Measurements from ENCODE around the gene MYH11.
"Not testable (repeated sequence)": the region's sequence is repeated elsewhere in the genome, so short reads cannot be mapped to it uniquely, and the experiment has no call there.

MYH11 gene

DNA sequence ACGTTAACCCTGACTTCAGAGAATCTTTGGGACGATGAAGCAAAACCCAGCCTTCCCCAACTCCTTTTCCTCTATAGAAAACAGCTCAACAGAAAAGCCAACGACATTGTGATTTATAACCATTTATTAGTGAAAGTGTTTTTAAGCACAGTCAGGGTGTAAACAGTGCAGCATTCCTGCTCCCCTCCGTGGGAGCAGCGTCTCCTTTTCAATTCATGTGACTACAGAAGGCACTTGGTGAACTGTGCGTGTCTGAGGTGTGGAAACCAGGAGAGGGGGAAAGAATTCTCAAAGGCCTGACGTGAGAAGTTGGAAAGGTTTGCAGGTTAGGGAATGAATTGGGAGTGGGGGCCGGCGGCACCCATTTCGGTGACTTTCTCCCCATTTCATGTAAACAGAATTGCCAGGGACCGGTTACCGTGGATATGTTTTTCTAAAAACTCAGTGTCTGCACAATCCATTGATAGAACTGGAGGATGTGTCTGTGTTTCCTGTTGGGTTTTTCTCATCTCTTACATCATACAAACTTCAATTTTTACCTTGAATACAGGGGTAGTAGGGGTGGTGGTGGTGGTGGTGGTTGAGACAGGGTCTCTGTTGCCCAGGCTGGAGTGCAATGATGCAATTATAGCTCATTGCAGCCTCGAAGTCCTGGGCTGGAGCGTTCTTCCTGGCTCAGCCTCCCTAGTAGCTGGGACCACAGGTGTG is 153.6 kb downstream of the MYH11 start:
- DNase-seq = no peak

DNA sequence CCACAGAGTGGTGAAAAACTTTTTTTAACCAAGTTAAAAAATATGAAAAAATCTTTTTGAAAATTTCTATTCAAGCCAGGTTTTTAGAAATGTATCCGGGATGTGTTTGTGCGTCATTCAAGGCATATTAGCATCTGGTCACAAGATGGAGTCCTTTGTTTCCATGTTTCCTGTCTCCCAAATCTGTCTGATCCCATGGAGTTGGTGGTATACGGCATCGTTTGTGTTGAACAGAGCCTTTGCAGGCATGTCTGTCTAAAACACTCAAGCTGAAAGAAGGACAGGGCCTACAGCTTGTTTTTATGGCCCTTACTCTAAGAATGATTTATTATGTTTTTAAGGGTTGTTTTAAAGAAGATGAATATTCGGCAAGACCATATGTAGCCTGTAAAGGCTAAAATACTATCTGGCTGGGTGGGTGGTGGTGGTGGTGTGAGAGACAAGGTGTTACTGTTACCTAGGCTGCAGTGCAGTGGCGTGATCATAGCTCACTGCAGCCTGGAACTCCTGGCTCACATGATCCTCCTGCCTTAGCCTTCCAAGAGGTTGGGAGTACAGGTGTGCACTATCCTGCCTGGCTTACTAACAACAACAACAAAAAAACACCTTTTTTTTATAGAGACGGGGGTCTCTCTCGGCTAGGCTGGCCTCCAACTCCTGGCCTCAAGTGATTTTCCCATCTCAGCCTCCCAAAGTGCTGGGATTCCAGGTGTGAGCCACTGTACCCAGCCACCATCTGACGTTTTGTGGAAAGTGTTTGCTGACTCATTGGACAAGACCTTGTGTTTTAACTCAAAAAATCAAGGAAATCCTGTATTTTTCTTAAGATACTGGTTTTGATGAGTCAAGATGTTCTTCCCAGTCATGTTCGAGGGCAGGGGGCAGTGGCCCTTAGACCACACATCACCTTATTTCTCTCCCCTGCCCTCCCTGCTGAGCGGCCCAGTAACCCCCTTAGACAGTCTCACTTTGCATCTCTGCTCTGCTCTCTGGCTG is 154.6 kb downstream of the MYH11 start:
- no peak for DNase-seq

DNA sequence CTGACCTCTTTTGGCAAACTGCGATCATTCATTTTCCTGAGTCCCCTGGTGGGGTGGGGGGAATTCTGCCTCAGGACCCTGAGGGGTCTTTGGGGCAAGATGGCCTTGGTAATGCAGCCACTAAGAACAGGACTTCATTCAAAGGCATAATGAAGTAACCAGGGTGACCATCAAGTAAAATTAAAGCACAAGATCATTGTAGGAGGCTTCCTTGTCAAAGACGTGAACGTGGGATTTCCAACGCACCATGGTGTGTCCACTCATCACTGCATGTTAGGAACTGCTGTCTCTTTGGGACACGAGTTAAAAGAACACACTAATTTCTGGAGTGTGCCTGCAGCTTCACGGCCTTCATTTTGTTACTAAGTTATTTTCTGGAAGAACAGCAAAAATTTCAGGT is 155.5 kb downstream of the MYH11 start:
- no peak for DNase-seq

DNA sequence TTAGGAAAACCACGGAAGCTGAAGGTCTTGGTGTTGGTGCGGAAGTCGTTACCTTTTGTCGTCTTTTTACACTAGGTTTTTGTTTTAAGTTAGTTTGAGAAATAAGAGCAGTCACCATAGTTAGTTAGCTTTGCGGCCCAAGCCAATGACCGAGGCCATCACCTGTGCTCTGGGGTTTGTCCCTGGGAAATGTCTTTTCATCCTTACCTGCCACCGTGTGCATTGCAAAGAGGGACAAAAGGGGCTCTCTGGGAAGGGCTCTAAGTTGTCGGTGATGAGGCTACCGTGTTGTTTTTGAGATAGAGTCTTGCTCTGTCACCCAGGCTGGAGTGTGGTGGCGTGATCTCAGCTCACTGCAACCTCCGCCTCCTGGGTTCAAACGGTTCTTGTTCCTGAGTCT is 157.0 kb downstream of the MYH11 start:
- no peak for DNase-seq

DNA sequence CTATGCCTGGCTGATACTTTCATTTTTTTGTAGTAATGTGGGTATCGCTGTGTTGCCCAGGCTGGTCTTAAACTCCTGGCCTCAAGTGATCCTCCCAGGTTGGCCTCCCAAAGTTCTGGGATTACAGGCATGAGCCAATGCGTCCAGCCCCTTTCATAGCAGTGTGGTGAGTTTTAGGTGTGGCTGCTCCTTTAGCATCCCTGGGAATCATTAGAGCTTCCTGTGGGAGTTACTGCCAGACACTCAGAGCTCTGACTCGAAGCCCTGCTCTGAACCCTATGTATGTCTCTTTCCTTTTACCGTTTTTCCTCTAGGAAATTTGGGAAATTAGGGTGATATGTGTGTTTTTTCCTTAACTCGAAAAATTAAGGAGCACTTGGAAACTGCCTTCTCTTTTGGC is 162.3 kb downstream of the MYH11 start:
- DNase-seq = no peak

DNA sequence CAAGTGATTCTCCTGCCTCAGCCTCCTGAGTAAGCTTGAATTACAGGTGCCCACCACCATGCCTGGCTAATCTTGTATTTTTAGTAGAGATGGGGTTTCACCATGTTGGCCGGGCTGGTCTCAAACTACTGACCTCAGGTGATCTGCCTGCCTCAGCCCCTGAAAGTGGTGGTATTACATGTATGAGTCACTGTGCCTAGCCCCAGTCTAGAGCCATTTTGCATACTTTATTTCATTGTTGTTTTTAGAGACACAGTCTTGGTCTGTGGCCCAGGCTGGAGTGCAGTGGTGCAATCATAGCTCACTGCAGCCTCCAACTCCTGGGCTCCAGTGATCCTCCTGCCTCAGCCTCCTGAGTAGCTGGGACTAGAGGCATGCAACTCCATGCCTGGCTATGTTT is 164.3 kb downstream of the MYH11 start:
- DNase-seq = not testable (repeated sequence)

DNA sequence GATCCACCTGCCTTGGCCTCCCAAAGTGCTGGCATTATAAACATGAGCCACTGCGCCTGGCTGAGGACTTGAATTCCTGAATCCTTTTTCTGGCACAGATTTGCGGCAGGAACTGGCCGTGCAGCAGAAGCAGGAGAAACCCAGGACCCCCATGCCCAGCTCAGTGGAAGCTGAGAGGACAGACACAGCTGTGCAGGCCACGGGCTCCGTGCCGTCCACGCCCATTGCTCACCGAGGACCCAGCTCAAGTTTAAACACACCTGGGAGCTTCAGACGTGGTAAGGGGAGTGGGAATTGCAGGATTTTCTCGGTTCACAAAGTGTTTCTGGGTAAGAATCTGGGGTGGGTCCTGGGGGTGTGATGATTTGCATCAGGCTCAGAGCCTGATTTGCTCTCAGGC is 165.8 kb downstream of the MYH11 start:
- no peak for DNase-seq

DNA sequence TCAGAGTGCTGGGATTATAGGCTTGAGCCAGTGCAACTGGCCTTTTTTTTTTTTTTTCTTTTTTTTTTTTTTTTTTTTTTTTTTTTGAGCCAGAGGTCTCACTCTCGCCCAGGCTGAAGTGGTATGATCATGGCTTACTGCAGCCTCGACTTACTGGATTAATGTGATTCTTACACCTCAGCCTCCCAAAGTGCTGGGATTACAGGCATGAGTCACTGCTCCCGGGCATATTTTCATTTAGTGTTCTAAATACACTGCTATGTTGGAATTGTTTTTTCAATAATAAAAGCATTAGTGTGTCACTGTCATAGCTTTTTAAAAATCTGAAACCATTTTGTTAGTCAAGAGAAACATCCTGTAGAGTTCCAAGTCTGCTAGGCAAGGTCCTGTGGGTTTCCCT is 166.5 kb downstream of the MYH11 start:
- DNase-seq = no peak

DNA sequence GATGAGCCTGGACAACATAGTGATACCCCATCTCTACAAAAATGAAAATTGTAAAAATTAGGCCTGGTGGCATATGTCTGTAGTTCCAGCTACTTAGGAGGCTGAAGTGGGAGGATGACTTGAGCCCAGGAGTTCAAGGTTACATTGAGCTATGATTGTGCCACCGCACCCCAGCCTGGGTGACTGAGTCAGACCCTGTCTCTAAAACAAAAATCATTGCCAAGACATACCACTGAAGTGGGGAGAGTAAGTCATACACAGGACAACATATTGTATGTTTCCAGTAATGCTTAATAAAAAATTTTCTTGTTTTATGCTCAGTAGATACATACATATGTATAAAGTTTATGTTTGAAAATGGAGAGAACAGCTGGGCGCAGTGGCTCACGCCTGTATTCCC is 167.5 kb downstream of the MYH11 start:
- DNase-seq = no peak

DNA sequence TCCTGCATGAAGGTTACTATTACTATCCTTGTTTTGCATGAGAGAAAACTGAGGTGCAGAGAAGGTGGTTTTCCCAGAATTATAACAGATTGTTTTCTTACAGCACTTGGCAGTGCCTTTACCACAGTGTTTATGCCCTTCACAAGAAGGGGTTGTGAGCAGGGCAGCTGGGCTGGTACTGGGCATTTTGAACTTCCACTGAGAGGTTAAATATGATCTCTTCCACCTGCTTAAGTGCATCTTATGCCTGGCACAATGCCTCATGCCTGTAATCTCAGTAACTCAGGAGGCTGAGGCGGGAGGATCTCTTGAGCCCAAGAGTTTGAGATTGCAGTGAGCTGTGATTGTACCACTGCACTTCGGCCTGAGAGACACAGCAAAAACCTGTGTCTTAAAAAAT is 170.5 kb downstream of the MYH11 start:
- DNase-seq = no peak

DNA sequence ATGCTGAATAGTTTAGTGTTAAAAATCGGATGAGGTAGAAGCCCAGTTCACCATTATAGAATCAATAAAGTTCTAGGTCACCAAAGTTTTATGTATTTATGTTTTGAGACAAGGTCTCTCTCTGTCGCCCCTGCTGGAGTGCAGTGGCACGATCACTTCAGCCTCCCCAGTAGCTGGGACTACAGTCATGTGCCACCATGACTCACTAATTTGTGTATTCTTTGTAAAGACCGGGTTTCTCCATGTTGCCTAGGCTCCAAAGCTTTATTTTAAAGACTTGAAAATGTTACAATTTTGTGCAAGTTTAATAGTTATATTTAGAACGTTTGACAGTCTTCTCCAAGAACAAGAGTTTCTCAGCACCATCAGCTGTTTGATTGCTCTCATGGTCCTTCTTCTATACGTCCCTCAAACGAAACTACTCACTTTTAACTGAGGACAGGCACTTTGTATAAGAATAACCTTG is 174.7 kb downstream of the MYH11 start:
- no peak for DNase-seq

DNA sequence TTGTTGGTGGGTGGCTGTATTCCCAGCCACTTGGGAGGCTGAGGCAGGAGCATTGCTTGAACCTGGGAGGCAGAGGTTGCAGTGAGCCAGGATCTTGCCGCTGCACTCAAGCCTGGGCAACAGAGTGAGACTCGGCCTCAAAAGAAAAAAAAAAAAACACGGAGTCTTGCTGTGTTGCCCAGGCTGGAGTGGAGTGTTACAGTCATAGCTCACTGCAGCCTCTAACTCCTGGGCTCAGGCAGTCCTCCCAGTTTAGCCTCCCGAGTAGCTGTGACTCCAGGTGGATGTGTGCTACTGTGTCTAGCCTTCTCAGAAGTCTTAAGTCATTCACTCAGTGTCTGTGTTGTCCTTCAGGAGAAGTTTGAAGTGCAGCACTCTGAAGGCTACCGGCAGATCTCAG is 179.4 kb downstream of the MYH11 start:
- DNase-seq = no peak

DNA sequence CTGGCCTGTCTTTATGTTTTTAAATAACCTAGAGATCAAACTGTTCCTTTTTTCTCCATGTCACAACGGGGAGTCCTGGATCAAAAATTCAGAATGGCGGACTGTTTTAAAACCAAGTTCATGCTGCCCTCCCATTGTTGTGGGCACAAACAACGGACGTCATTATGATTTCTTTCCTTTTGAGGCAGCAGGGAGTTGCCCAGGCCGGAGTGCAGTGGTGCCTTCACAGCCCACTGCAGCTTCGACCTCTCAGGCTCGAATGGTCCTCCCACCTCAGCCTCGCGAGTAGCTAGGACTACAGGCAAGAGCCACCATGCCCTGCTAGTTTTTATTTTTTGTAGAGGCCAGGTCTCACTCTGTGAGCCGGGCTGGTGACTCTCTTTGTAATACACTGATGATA is 180.3 kb downstream of the MYH11 start:
- DNase-seq = no peak

DNA sequence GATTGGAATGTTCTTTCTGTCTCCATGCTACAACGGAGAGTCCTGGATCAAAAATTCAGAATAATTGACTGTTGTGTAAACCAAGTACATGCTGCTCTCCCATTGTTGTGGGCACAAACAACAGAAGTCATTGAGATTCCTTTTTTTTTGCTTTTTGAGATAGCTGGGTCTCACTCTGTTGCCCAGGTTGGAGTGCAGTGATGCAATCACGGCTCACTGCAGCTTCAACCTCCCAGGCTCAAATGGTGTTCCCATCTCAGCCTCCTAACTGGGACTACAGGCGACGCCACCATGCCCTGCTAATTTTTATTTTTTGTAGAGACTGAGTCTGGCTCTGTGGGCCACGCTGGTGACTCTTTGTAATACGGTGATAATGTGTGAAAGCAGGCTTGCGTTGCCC is 182.3 kb downstream of the MYH11 start:
- DNase-seq = no peak

DNA sequence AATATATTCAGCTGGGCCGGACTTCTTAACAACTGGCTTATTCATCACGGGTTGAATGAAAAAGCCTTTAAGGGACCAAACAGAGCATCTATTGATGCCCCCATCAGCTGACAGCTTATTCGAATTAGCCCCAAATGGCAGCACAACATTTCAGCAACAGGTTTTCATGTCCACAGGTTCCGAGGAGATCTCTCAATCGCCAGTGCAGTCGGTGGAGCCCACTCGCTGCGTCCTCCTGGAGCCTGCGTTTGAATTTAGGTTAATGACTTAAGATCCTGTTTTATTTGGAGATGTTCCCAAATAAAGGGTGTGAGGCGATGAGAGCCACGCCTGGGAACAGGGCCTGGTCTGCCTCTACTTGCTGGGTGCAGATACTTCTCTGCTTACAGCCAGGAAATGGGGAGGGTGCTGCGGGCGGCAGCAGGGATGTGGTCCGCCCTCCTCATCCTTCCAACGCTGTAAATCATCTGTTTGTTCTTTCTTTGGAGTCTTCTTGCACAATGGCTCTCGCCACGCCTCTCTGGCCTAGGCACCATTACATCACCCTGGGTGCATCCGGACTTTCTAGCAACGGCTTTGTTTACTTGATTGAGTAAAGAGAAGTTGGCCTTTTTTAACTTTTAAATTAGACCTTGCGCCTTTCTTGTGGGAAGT is 184.2 kb downstream of the MYH11 start:
- DNase-seq = no peak

DNA sequence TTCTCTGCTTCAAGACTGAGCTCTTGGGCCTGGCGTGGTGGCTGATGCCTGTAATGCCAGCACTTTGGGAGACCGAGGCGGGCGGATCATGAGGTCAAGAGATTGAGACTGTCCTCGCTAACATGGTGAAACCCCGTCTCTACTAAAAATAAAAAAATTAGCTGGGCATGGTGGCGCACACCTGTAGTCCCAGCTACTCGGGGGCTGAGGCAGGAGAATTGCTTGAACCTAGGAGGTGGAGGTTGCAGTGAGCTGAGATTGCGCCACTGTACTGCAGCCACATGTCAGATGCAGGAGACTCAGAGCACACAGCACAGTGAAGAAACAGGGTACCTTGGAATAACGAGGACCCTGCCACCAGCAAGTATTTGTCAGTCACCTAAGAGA is 184.7 kb downstream of the MYH11 start:
- DNase-seq = not testable (repeated sequence)

DNA sequence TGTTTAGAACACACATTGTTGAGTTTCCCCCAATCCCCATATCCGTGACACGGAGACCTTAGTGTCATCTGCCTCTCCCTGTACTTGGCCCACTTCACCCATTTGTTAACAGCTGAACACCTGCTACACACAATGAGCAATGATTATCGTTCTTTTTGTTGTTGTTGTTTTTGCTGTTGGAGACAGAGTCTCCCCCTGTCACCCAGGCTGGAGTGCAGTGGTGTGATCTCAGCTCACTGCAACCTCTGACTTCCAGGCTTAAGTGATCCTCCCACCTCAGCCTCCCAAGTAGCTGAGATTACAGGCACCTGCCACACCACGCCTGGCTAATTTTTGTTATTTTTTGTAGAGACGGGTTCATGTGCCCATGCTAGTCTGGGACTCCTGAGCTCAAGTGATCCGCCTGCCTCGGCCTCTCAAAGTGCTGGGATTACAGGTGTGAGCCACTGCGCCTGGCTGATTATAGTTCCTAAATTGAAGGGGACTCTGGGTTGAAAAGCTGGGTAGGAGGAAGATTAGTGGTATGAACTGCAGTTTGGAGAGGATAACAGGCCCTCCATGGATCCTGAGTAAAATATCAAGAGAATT is 185.2 kb downstream of the MYH11 start:
- no peak for DNase-seq

DNA sequence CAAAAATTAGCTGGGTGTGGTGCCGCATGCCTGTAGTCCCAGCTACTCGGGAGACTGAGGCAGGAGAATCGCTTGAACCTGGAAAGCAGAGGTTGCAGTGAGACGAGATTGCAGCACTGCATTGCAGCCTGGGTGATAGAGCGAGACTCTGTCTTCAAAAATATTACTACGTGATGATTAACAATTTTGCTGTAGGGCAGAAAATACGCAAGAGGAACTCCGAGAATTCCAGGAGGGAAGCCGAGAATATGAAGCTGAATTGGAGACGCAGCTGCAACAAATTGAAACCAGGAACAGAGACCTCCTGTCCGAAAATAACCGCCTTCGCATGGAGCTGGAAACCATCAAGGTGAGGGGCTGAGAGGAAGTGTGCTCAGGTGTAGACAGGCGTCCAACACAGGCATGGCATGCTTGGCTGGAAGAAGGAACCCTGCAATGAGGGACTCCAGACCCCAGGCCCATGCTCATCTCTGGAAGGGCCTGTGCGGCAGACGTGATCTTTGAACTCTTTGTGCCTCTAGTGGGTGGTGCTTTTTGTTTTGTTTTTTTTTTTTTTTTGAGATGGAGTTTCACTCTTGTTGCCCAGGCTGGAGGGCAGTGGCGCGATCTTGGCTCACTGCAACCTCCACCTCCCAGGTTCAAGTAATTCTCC is 189.6 kb downstream of the MYH11 start:
- no peak for DNase-seq

DNA sequence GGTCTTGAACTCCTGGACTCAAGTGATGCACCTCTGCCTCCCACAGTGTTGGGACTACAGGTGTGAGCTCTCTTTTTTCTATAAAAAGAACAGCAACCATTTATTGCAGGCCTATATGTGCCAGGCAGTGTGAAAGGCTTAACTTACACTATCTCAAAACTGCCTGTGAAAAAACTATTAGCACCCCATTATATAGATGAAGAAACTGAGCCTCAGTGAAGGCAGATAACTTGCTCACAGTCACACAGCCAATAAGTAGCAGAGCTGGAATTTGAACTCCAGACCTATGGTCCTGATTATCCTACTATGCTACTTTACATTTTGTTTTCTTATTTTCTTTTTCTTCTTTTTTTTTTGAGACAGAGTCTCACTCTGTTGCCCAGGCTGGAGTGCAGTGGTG is 191.7 kb downstream of the MYH11 start:
- DNase-seq = no peak

DNA sequence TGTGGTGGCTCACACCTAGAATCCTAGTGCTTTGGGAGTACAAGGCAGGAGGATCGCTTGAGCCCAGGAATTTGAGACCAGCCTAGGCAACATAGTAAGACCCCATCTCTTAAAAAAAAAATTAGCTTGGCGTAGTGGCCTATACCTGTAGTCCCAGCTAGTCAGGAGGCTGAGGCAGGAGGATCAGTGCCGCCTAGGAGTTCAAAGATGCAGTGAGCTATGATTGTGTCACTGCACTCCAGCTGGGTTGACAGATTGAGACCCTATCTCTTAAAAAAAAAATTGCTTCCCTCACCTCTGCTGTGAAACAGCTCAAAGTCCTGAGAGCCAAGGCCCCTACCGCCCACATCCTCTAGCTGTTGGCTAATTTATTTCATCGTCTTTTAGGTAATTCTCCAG is 196.6 kb downstream of the MYH11 start:
- no peak for DNase-seq

DNA sequence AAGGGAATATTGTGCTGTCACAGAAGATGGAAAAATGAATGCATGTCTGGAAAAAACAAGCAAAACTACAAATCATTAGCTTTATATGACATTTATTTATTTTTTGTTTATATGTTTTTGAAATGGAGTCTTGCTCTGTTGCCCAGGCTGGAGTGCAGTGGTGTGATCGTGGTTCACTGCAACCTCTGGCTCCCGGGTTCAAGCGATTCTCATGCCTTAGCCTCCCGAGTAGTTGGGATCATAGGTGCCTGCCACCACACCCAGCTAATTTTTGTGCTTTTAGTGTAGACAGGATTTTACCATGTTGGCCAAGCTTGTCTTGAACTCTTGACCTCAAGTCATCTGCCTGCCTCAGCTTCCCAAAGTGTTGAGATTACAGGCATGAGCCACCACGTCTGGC is 198.3 kb downstream of the MYH11 start:
- DNase-seq = no peak

DNA sequence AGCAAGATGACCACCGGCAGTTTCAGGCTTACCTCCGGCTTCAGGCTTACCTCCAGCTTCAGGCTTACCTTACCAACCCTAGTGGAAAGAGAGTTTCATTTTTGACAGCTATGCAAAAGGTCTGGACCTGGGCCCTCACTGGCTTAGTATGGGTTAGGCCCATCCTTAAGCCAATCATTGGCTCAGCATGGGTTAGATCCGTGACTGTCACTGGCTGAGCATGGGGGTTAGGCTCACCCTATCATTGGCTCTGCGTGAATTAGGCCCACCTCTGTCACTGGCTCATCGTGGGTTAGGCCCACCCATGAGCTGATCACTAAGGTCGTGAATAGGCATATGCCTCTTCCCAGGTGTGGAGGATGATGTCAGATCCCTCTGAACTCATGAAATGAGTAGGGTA is 198.7 kb downstream of the MYH11 start:
- DNase-seq = no peak

DNA sequence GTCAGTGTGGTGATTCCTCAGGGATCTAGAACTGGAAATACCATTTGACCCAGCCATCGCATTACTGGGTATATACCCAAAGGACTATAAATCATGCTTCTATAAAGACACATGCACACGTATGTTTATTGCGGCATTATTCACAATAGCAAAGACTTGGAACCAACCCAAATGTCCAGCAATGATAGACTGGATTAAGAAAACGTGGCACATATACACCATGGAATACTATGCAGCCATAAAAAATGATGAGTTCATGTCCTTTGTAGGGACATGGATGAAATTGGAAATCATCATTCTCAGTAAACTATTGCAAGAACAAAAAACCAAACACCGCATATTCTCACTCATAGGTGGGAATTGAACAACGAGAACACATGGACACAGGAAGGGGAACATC is 201.3 kb downstream of the MYH11 start:
- not testable (repeated sequence) for DNase-seq
